ENCODE results near the gene ATP5F1D.

Gene ATP5F1D

DNA sequence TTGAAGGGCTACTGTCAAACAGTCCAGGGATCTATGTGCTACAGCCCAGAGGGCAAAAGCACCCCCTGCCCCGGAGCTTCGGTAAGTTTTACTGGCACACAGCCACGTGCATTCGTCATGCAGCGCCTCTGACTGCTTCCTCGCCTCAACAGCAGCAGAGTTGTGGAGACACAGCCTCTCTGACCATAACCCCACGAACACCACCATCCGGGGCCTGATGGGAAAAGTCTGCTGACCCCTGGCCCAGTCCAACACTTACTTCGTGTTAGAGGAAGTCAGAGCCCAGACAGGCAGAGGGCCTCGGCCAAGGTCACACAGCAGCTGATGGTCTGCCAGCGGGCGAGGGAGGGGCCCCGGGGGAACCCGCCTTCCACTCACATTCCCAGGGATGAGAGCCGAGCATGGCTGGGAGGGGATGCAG lies 8.9 kb upstream of the ATP5F1D start:
- no peak for DNase-seq (ENCODE audit: low spot score)
- no peak for FAIRE-seq

DNA sequence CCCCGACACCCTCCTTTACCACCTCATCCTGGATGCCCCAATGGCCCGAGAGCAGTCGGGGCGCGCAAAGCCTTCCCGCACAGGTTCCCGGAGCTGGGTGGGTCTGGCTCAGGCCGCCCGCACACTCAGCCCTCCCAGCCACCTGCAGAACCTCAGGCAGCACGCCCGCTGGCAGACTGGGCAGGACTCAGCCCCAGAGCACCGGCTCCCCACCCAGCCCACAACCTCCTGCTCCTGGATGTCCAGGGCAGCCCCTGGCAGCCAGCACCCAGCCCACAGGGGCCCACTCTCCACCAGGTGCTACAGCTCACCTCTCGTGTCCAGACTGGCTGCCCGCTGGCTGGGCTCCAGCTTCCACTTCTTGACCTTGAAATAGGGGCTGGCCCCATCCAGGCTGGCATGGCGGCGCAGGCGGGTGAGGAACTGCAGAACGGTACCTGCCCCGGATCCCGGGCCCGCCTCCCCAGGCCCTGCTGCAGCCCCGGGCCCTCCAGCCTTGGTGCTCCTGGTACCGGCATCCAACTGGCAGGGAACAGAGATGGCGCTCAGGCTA lies 8.4 kb upstream of the ATP5F1D start:
- DNase-seq (ENCODE audit: low spot score) (no peak), FAIRE-seq (no peak)

DNA sequence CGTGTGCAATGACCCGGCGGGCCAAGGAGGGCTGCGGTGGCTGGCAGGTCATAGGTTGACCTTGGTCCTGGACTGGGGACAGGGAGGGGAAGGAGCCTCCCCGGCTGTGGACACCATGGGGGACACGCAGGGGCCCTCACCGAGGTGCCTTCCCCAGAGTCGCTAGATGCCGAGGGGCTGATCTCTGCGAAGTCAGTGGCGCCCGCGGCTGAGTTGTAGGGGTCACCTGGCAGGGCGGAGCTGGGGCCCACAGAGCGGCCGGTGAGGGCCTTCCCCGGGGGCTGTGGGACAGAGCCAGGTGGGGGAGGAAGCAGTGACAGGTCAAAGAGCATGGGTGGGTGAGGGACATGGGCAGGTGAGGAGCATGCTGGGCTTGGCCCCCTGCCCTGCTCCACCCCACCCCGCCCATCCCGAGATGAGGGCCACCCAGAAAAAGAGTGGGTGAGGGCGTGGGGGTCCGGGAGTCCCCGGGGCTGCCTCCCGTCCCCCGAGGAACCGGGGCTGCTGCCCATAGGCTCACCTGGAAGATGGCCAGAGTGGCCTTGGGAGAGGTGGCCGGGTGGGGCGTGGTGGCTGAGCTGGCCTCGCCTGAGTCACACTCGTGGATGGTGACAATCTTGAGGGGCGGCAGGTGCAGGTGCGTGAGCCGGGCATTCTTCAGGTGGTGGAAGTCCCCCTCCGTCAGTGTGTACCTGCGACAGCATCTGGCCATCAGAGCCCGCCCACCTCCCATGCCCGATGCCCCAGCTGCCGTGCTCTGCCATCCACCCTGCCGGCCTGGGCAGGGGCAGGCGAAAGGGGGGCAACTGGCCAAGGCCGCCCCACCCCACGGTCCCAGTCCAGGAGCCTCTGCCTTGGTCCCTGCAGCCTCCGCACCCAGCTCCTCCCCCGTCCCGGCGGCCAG lies 7.2 kb upstream of the ATP5F1D start:
- DNase-seq (ENCODE audit: low spot score): no peak
- no peak for FAIRE-seq

DNA sequence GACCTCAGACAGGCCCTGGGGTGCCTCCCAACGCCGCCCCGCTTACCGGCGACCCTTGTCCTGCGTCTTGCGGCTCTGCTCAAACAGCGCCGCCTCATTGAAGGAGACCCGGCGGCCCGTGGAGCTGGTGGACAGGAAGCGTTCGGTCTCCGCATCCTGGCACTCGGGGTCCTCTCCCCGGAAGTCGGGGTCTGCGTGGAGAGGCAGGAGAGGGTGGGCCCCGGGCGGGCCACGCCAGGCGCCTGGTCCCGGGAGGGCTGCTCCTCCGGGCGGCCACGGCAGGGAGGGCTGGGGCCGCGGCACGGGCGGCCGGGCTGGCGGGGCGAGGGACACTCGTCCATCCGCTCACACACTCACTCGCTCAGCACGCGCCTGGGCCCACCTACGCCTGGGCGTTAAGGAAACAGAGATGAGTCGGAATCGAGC lies 6.6 kb upstream of the ATP5F1D start:
- no peak for FAIRE-seq
- DNase-seq (ENCODE audit: low spot score): no peak

DNA sequence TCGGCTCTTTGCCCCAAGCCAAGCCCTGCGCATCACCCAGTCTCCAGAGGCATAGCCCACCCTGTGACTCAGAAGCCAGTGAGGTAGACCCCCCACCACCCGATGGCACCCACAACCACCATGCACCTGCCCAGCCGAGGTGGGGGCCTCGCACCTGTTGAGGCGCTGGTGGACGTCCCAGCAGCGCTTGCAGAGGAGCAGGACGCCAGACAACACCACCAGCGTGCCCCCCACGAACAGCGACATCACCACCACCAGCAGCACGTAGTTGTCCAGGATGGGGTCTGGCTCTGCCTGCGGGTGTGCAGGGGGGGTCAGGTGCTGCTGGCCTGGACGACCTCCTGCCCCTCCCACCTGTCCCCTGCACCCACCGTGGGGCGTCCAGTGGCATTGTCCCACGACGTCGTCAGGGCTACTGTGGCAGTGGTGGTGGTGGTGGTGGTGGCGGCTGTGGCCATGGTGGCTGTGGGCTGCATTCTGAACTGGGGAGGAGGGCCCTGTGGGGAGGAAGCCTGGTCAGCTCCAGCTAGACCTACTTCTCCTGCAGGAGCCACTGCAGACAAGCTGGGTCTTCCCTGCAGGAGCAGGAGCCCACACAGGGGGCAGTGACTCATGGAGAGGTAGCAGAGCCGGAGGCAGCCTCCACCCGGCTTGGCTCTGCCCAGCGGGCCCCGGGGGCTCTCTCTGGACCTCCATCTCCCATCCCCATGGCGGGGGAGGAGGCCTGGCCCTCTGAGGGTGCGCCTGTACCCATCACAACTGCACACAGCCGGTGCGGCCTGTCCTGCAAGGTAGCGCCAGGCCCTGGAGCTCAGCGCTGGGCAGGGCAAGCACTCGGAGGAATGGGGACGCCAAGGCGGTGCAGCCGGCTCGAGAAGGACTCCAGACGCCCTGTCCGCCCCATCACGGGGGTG lies 5.7 kb upstream of the ATP5F1D start:
- FAIRE-seq: no peak

DNA sequence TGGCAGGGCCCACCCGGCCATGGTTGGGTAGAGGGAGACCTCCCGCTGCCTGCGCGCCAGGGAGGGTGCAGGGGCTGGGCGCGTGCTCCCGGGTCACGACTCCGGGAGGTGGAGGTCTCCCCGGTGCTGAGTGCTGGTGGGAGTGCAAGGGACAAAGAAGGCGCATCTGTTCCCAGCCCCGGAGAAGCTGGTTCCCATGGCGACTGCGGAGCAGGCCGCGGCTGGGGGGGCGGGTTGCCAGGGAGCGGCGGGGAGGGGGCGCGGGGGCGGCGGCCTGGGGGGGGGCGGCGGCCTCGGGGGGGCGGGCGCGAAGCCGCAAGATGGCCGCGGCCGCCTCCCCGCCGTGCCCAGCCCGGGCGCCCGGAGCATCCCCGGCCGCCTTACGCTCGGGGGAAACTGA lies 5.0 kb upstream of the ATP5F1D start:
- no peak for DNase-seq (ENCODE audit: low spot score)
- no peak for FAIRE-seq

More for the DNA sequence above, 5.7 kb upstream of the ATP5F1D start:
- peak; percentile 42 for DNase-seq (ENCODE audit: low spot score)

DNA sequence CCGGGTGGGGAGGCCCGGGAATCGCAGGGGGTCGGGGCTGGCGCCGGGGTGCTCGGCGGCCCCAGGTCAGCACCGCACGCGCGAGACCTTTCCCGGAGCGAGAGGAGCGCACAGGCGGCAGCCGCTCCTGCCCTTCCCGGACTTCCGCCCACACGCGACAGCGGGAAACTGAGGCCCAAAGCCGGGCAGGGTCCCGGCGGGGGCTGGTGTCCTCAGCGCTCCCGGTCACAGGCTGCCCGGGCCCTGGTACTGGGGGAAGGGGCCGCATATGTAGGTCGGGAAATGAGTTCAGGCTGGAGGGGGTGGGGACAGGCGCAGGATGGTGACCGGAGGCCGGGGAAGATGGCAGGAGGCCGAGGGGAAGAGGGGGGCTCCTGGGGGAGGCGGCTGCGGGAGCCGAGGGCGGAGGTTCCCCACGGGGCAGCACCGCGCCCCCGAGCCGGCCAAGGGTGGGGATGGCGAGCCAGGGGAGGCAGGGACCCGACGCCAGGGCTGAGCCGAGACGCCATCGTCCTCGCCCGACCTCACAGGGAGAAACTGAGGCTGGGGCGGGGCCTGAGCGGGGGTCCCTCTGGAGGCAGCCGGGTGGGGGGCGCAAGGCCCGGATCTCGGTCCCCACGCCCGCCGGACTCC lies 4.4 kb upstream of the ATP5F1D start:
- DNase-seq (ENCODE audit: low spot score) (no peak), FAIRE-seq (no peak)

DNA sequence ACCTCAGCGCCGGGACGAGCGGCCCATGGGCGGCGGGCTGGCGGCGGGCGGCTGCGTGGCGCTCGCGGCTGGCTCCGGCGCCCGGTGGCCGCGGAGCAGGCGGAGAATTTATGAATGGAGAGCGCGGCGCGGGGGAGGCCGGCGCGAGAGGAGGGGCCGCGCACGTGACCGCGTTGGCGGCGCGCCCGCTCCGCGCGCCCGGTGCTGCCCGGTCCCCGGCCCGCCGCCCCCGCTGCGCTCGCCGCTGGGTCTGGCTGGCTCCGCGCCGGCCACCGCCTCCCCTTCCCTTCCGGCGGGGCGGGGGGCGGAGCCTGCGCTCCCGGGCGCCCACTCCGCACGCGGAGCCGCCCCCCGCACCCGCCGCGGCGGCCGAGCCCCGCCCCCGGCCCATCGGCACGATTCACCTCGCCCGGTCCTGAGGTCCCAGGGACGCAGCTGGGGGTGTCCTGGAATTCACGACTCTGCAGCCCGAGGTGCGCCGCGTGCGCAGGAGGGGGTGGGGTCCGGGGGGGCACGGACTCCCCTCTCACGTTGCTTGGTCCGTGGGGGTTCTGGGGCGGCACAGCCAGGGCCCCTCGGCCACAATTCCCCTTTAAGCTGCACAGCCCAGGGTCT lies 3.7 kb upstream of the ATP5F1D start, which contains the start of gene CBARP:
Gene CBARP (minus strand): TSS at position 252 of the 615 bp plus-strand sequence. CDS start 1,905 bp downstream, outside the sequence.
- FAIRE-seq: no peak
- no peak for DNase-seq (ENCODE audit: low spot score)

DNA sequence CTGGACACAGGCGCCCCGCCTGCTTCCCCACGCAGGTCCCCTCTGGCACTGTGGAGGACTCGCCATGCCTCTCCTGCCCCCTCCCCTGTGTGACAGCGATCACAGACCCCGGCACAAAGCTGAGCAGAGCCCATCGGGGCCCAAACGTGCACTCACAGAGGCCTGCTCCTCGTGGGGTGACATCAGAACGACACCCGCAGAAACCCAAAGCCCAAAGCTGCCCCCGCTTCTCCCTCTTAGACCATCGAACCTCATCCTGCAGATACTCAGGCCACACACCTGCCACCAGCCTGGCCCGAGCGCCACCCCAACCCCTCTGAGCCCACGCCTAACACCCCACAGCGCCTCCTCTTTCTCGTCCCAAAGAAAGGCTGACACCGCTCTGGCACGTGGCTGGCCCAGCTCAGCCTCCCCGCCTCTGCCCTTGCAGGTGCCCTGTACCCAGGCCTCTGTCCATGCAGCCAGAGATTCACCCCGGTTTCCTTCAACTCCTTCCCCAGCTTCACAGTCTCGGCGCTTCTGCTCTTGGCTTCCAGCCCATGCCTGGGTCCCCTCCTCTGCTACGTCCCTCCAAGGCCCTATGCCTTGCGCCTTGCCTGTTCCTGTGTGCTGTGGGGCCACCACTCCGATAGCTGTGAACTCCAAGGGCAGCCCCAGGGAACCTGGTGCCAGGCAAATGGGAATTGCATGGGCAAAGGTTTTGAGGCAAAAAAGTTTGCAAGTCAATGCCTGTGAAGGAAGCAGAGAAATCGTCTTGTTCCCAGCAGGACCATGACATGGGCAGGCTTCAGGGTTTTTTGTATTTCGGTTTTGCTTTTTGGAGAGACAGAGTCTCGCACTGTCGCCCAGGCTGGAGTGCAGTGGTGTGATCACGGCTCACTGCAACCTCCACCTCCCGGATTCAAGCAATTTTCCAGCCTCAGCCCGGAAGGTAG lies 2.9 kb upstream of the ATP5F1D start:
- DNase-seq (ENCODE audit: low spot score): no peak
- FAIRE-seq: no peak

DNA sequence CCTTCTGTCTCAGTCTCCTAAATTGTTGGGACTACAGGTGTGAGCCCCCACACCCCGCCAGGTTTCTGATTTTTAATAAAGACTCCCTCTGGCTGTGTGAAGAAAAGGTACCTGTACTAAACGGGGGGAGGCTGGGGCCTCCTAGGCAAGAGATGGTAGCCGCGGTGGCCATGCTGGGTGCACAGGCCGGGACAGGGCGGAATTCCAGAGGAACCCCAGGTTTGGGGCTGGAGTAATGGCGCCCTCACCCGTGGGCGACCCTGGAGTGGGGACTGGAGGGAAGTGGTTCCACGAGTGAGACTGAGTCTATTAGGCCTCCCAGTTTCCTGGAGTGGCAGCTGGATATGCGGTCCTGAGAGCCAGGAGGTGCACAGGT lies 2.1 kb upstream of the ATP5F1D start:
- FAIRE-seq (no peak), DNase-seq (ENCODE audit: low spot score) (no peak)

DNA sequence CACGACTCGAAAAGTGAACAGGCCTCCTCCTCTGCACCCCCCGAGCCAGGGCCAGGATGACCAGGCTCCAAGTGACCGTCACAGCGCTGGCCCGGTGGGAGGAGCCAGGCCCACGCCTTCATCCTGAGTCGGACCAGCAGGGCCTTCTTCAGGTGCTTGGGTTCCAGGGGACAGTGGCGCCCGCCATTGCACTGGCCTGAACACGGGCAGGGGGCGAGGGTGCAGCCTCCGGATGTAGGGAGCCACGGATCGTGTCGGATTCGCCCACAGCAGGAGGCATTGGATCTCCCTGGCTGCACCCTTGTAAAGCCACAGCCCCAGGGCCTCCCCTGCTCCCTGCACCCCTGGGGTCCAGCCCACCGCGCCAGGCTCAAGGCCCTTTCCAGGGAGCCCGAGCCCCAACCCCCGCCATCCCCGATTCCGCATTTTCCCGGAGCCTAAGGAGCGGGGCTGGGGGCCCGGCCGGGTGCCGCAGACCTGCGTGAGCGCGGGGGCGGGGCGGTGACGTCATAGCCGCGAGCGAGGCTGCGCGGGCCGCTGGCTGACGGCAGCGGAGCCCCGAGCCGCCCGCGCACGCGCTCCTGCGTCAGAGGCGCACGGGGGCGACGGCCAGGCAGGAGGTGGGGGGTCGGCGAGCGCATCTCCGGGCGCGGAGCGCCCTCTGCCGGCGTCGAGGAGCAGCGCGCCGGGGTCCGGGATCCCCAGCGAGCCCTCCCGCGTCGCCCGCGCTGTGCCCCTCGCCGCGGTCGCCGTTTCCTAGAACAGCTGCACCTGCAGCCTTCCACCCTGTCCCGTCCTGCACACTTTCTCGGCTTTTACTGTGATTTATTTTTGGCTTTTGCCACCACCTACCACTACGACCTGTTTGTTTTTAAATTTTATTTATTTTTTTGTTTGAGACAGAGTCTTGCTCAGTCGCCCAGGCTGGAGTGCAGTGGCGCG lies 1.5 kb upstream of the ATP5F1D start:
- DNase-seq (ENCODE audit: low spot score): peak; percentile 53
- no peak for FAIRE-seq

DNA sequence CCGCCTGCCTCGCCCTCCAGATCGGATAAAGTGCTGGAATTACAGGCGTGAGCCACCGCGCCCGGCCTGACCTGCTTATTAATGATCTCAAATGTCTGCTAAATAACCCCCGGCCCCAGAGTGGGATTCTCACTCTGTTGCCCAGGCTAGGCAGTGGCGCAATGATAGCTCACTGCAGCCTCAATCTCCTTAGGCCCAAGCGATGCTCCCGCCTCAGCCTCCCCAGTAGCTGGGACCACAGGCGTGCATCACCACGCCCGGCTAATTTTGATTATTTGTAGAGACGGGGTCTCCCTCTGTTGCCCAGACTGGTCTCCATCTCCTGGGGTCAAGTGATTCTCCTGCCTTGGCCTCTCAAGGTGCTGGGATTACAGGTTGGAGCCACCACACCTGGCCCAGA lies 626 bp upstream of the ATP5F1D start:
- DNase-seq (ENCODE audit: low spot score) (no peak), FAIRE-seq (no peak)

DNA sequence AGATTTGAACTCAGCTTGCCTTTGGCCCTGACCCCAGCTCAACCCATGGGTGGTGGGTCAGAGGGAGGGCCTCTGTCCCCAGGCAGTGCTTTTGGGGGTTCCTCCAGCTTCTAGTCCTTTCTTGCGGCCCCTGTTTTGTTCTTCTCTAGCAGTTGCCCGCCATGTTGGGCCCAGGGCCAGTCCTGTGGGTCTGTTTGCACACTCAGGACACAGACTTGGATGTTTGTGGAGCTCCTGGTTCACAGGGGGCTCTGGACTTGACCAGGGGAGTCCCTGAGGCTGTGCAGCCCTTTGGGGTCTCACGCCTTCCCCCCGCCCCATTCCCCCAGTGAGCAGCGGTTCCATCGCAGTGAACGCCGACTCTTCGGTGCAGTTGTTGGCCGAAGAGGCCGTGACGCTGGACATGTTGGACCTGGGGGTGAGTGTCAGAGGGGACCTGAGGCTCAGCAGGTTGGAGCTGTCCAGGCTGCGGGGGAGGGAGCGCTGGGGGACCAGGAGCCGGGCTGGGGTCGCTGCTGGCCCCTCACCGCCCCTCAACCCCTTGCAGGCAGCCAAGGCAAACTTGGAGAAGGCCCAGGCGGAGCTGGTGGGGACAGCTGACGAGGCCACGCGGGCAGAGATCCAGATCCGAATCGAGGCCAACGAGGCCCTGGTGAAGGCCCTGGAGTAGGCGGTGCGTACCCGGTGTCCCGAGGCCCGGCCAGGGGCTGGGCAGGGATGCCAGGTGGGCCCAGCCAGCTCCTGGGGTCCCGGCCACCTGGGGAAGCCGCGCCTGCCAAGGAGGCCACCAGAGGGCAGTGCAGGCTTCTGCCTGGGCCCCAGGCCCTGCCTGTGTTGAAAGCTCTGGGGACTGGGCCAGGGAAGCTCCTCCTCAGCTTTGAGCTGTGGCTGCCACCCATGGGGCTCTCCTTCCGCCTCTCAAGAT lies 2.5 kb downstream of the ATP5F1D start:
- DNase-seq (ENCODE audit: low spot score): peak; percentile 64
- no peak for FAIRE-seq

DNA sequence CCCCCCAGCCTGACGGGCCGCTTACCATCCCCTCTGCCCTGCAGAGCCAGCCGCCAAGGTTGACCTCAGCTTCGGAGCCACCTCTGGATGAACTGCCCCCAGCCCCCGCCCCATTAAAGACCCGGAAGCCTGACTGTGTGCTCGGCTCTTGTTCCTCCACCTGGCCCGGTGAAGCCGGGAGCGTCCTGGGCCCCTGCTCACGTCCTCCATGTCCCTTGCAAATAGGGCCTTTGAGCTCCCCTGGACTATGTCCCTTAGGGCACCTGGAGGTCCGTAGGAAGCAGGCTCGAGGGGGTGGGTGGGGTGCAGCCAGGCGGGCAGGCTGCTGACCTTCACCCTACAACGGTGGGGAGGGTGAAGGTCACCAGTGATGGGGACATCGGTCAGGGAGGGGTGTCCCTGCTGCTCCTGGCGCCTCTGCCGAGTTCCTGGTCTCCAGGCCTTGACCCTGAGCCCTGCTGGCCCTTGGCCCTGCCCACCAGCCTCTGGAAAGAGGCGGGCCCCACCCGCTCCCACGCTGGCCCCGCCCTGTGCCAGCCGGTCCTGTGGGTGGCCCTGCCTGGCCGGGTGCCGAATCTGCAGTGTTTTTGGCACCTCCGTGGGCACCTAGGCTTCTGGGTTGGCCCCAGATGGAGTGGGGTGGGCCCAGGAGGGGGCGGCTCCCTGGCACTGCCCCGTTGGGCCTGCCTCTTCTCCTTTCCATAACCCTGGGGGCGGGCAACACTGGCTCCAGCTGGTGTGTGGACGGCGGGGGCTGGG lies 3.3 kb downstream of the ATP5F1D start:
- FAIRE-seq (no peak), DNase-seq (ENCODE audit: low spot score) (peak; percentile 21)

DNA sequence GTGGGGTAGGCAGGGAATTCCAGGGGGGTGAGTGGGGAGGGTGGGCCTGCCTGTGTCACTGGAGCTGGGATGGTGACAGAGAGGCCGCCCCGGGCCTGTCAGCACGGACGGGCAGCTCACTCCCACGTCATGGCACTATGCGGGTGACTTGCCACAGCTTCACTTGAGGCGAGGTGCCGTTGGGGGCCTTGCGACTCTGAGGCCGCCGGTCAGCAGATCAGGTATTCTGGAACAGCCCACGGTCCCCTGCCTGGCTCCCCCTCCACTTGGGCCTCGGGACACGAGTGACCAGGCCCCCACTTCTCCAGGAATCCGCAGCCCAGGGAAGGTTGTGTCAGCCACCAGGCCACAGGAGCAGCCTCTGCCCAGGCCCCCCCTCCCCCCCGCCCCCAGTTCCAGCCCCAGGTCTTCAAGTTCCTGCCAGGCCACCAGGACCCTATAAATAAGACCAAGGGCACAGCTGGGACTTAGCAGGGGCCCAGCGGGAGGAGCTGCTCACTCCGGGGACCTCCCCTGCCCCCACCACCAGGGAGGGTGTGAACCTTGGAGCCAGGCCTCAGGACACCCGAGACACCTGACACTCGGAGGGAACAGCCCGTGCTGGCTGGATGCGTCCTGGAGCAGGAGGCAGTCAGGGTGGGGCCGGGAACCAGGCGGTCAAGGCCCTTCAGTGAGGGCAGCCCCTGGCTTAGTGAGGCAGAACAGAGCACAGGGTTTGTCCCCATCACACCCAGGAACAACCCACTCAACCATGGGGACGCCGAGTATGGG lies 4.1 kb downstream of the ATP5F1D start:
- DNase-seq (ENCODE audit: low spot score) (no peak), FAIRE-seq (no peak)
